ENCODE results near the gene CSGALNACT2. TPM values are rescaled to one million over a fixed set of nuclear protein-coding genes. Genes with fewer than 3 reads are reported as not detected.

CSGALNACT2 gene
- total RNA-seq, 1 experiment from 2014 or later = 22.3 TPM

DNA sequence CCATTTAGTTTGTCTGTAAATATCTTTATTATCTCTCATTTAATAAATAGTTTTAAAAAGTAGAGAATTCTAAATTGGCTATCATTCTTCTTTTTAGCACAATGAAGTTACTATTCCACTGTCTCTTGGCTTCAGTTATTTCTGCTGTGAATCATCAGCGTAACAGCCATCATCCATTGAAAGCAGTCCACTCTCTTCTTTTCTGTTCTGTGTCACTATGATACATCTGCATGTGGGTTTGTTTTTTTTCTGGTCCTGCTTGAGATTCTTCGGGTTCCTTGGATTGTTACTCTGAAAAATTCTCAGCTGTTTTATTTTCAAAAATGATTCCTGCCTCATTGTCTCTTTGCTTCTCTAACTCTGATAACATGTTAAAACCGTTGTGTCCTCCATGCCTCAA lies 52.5 kb downstream of the CSGALNACT2 start:
- no peaks in the 10 kb centered on the region for H3K9me3 ChIP-seq (ENCODE audit: control insufficient read depth, insufficient read depth, low read depth, low read length)
- TF ChIP-seq POLR2AphosphoS5 (IDR thresholded peaks at IDR 0.05; ENCODE audit: low read depth, low read length) (no peak), CTCF (IDR thresholded peaks at IDR 0.05) (no peak), TCF7L2 (IDR thresholded peaks at IDR 0.05; ENCODE audit: low read depth, low read length) (no peak), SIN3A (IDR thresholded peaks at IDR 0.05; ENCODE audit: borderline replicate concordance, insufficient read depth, low read depth, low read length) (no peak)
- TF ChIP-seq, protein P1, sequence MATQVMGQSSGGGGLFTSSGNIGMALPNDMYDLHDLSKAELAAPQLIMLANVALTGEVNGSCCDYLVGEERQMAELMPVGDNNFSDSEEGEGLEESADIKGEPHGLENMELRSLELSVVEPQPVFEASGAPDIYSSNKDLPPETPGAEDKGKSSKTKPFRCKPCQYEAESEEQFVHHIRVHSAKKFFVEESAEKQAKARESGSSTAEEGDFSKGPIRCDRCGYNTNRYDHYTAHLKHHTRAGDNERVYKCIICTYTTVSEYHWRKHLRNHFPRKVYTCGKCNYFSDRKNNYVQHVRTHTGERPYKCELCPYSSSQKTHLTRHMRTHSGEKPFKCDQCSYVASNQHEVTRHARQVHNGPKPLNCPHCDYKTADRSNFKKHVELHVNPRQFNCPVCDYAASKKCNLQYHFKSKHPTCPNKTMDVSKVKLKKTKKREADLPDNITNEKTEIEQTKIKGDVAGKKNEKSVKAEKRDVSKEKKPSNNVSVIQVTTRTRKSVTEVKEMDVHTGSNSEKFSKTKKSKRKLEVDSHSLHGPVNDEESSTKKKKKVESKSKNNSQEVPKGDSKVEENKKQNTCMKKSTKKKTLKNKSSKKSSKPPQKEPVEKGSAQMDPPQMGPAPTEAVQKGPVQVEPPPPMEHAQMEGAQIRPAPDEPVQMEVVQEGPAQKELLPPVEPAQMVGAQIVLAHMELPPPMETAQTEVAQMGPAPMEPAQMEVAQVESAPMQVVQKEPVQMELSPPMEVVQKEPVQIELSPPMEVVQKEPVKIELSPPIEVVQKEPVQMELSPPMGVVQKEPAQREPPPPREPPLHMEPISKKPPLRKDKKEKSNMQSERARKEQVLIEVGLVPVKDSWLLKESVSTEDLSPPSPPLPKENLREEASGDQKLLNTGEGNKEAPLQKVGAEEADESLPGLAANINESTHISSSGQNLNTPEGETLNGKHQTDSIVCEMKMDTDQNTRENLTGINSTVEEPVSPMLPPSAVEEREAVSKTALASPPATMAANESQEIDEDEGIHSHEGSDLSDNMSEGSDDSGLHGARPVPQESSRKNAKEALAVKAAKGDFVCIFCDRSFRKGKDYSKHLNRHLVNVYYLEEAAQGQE (IDR thresholded peaks at IDR 0.05; ENCODE audit: insufficient read depth in 1 of 2, low read depth in 2 of 2, low read length in 1 of 2) = no peak
- H3K27ac ChIP-seq (ENCODE audit: low read length) = no peak overlapping the region
- no peaks in the 10 kb centered on the region for H3K27me3 ChIP-seq (ENCODE audit: control insufficient read depth, insufficient read depth, low read length)
- H3K4me1 ChIP-seq (ENCODE audit: control insufficient read depth, insufficient read depth, low read length) = no peaks in the 10 kb centered on the region
- no peak overlapping the region for H3K4me3 ChIP-seq (ENCODE audit: low read depth in 2 of 2, low read length in 2 of 2)
- ChIA-PET POLR2A (no interaction called here), CTCF (no interaction called here)
- intact Hi-C loops (cut with micrococcal nuclease; ENCODE audit: unreplicated experiment) = no loop called here
- ATAC-seq (no peak), DNase-seq (ENCODE audit: low read depth, low spot score) (no peak)
- no peaks in the 10 kb centered on the region for H3K36me3 ChIP-seq (ENCODE audit: control insufficient read depth, insufficient read depth, low read length)
- in situ Hi-C loops (cut with HindIII; ENCODE audit: low pct_unique_long_range_greater_than_20kb, low sequenced_read_pairs) = no loop called here
- BruUV-seq (replicated peaks) = no TSS peak

- in situ Hi-C loops (cut with HindIII; ENCODE audit: low pct_unique_long_range_greater_than_20kb, low sequenced_read_pairs) = no loop called here
- Histone ChIP-seq H3K27me3 (ENCODE audit: control insufficient read depth, insufficient read depth, low read length) (no peaks in the 10 kb centered on the region), H3K27ac (ENCODE audit: low read length) (no peak overlapping the region), H3K4me1 (ENCODE audit: control insufficient read depth, insufficient read depth, low read length) (no peaks in the 10 kb centered on the region), H3K36me3 (ENCODE audit: control insufficient read depth, insufficient read depth, low read length) (no peaks in the 10 kb centered on the region), H3K9me3 (ENCODE audit: control insufficient read depth, insufficient read depth, low read depth, low read length) (no peaks in the 10 kb centered on the region), H3K4me3 (ENCODE audit: low read depth in 2 of 2, low read length in 2 of 2) (no peak overlapping the region)
- TF ChIP-seq SIN3A (IDR thresholded peaks at IDR 0.05; ENCODE audit: borderline replicate concordance, insufficient read depth, low read depth, low read length) (no peak), TCF7L2 (IDR thresholded peaks at IDR 0.05; ENCODE audit: low read depth, low read length) (no peak), CTCF (IDR thresholded peaks at IDR 0.05) (no peak), POLR2AphosphoS5 (IDR thresholded peaks at IDR 0.05; ENCODE audit: low read depth, low read length) (no peak)
- TF ChIP-seq, protein P1 (IDR thresholded peaks at IDR 0.05; ENCODE audit: insufficient read depth in 1 of 2, low read depth in 2 of 2, low read length in 1 of 2) = no peak
- no TSS peak for BruUV-seq (replicated peaks)
- DNase-seq (ENCODE audit: low read depth, low spot score) (no peak), ATAC-seq (no peak)
- POLR2A ChIA-PET = no interaction called here
- intact Hi-C loops (cut with micrococcal nuclease; ENCODE audit: unreplicated experiment) = no loop called here
- CTCF ChIA-PET = no interaction called here
Observed at GRCh38 chr10:43192884-43193283, 54.6 kb downstream of the CSGALNACT2 start.

Measured in Panc1 (cell line).